Measurements from ENCODE around the gene OTOF.

The OTOF gene

GRCh38 chr2:26477911-26478253 is at the start of gene OTOF:
OTOF (minus strand) TSS chr2:26478124.
- DNase-seq: no peak

GRCh38 chr2:26526589-26526988 is 48.7 kb upstream of the OTOF start:
- in situ Hi-C loops (cut with MboI; ENCODE audit: low pct_unique_long_range_greater_than_20kb, low sequenced_read_pairs): no loop called here

More at GRCh38 chr2:26477911-26478253, at the start of gene OTOF:
- in situ Hi-C loops (cut with MboI; ENCODE audit: low pct_unique_long_range_greater_than_20kb, low sequenced_read_pairs): no loop called here

GRCh38 chr2:26526105-26526504 is 48.2 kb upstream of the OTOF start:
- DNase-seq: no peak
- in situ Hi-C loops (cut with MboI; ENCODE audit: low pct_unique_long_range_greater_than_20kb, low sequenced_read_pairs): no loop called here

More at GRCh38 chr2:26526589-26526988, 48.7 kb upstream of the OTOF start:
- DNase-seq: no peak

GRCh38 chr2:26523750-26524149 is 45.8 kb upstream of the OTOF start:
- in situ Hi-C loops (cut with MboI; ENCODE audit: low pct_unique_long_range_greater_than_20kb, low sequenced_read_pairs): no loop called here
- DNase-seq: no peak

- in situ Hi-C loops (cut with MboI; ENCODE audit: low pct_unique_long_range_greater_than_20kb, low sequenced_read_pairs): no loop called here
- no peak for DNase-seq
Observed at GRCh38 chr2:26522751-26523171, 44.8 kb upstream of the OTOF start.

GRCh38 chr2:26522325-26522724 is 44.4 kb upstream of the OTOF start:
- in situ Hi-C loops (cut with MboI; ENCODE audit: low pct_unique_long_range_greater_than_20kb, low sequenced_read_pairs): no loop called here
- no peak for DNase-seq

- DNase-seq: no peak
- in situ Hi-C loops (cut with MboI; ENCODE audit: low pct_unique_long_range_greater_than_20kb, low sequenced_read_pairs): no loop called here
Observed at GRCh38 chr2:26521913-26522180, 43.9 kb upstream of the OTOF start.

GRCh38 chr2:26521054-26521912 is 43.4 kb upstream of the OTOF start:
- DNase-seq: peak; percentile 30
- in situ Hi-C loops (cut with MboI; ENCODE audit: low pct_unique_long_range_greater_than_20kb, low sequenced_read_pairs): no loop called here

GRCh38 chr2:26520148-26520449 is 42.2 kb upstream of the OTOF start:
- DNase-seq: no peak
- in situ Hi-C loops (cut with MboI; ENCODE audit: low pct_unique_long_range_greater_than_20kb, low sequenced_read_pairs): no loop called here

GRCh38 chr2:26519396-26520147 is 41.6 kb upstream of the OTOF start:
- in situ Hi-C loops (cut with MboI; ENCODE audit: low pct_unique_long_range_greater_than_20kb, low sequenced_read_pairs): no loop called here
- no peak for DNase-seq

- in situ Hi-C loops (cut with MboI; ENCODE audit: low pct_unique_long_range_greater_than_20kb, low sequenced_read_pairs): no loop called here
- DNase-seq: no peak
Observed at GRCh38 chr2:26516781-26517180, 38.9 kb upstream of the OTOF start.

GRCh38 chr2:26516246-26516645 is 38.3 kb upstream of the OTOF start:
- no peak for DNase-seq
- in situ Hi-C loops (cut with MboI; ENCODE audit: low pct_unique_long_range_greater_than_20kb, low sequenced_read_pairs): no loop called here

GRCh38 chr2:26515771-26516170 is 37.8 kb upstream of the OTOF start:
- in situ Hi-C loops (cut with MboI; ENCODE audit: low pct_unique_long_range_greater_than_20kb, low sequenced_read_pairs): no loop called here

GRCh38 chr2:26514045-26514444 is 36.1 kb upstream of the OTOF start:
- no peak for DNase-seq
- in situ Hi-C loops (cut with MboI; ENCODE audit: low pct_unique_long_range_greater_than_20kb, low sequenced_read_pairs): no loop called here

More at GRCh38 chr2:26515771-26516170, 37.8 kb upstream of the OTOF start:
- DNase-seq: no peak

- in situ Hi-C loops (cut with MboI; ENCODE audit: low pct_unique_long_range_greater_than_20kb, low sequenced_read_pairs): no loop called here
- DNase-seq: no peak
Observed at GRCh38 chr2:26513261-26513660, 35.3 kb upstream of the OTOF start.

- in situ Hi-C loops (cut with MboI; ENCODE audit: low pct_unique_long_range_greater_than_20kb, low sequenced_read_pairs): no loop called here
- no peak for DNase-seq
Observed at GRCh38 chr2:26511466-26511865, 33.5 kb upstream of the OTOF start.

- in situ Hi-C loops (cut with MboI; ENCODE audit: low pct_unique_long_range_greater_than_20kb, low sequenced_read_pairs): no loop called here
- no peak for DNase-seq
Observed at GRCh38 chr2:26510344-26510973, 32.5 kb upstream of the OTOF start.

- in situ Hi-C loops (cut with MboI; ENCODE audit: low pct_unique_long_range_greater_than_20kb, low sequenced_read_pairs): no loop called here
- no peak for DNase-seq
Observed at GRCh38 chr2:26509141-26509540, 31.2 kb upstream of the OTOF start.

GRCh38 chr2:26507932-26508331 is 30.0 kb upstream of the OTOF start:
- in situ Hi-C loops (cut with MboI; ENCODE audit: low pct_unique_long_range_greater_than_20kb, low sequenced_read_pairs): no loop called here
- DNase-seq: no peak

GRCh38 chr2:26507088-26507487 is 29.2 kb upstream of the OTOF start:
- DNase-seq: no peak
- in situ Hi-C loops (cut with MboI; ENCODE audit: low pct_unique_long_range_greater_than_20kb, low sequenced_read_pairs): no loop called here

All from KBM-7 (cell line).